Hepatocyte (in vitro differentiated cells): Measurements from ENCODE around the gene PSAPL1. TPM values are rescaled to one million over a fixed set of nuclear protein-coding genes. Genes with fewer than 3 reads are reported as not detected.

ENCODE experiments used
- DNase-seq: peaks from one replicate; pipeline ENCODE4 v3.0.0-alpha.2; 2016; ENCODE audit warnings: low spot score
- H2AFZ ChIP-seq: fragments of 200-600 bp; sonication (generic); 2 replicates; pipeline ENCODE4 v1.6.0; 2016; ENCODE audit warnings: antibody characterized with exemption, mild to moderate bottlenecking
- H3K27ac ChIP-seq: fragments of 200-600 bp; sonication (generic); 2 replicates; pipeline ENCODE4 v1.5.1; 2016; ENCODE audit warnings: mild to moderate bottlenecking
- H3K27me3 ChIP-seq: fragments of 200-600 bp; sonication (generic); 2 replicates; pipeline ENCODE4 v1.6.1; 2016
- H3K36me3 ChIP-seq: fragments of 200-600 bp; sonication (generic); replicated peaks from 2 replicates; pipeline ENCODE4 v1.5.1; 2016; ENCODE audit warnings: low read depth; ENCODE audit not compliant: insufficient read depth
- H3K4me1 ChIP-seq: fragments of 200-600 bp; sonication (generic); 2 replicates; pipeline ENCODE4 v1.5.1; 2016; ENCODE audit warnings: mild to moderate bottlenecking, moderate library complexity; ENCODE audit not compliant: insufficient read depth
- H3K4me2 ChIP-seq: fragments of 200-600 bp; sonication (generic); 2 replicates; pipeline ENCODE4 v1.6.0; 2016
- H3K4me3 ChIP-seq: fragments of 200-600 bp; sonication (generic); 2 replicates; pipeline ENCODE4 v1.5.1; 2016; ENCODE audit warnings: mild to moderate bottlenecking
- H3K79me2 ChIP-seq: fragments of 200-600 bp; sonication (generic); 2 replicates; pipeline ENCODE4 v1.6.0; 2017; ENCODE audit warnings: mild to moderate bottlenecking
- H3K9me2 ChIP-seq: fragments of 200-600 bp; sonication (generic); replicated peaks from 2 replicates; pipeline ENCODE4 v1.6.0; 2017; ENCODE audit warnings: mild to moderate bottlenecking; ENCODE audit not compliant: insufficient read depth
- H3K9me3 ChIP-seq: fragments of 200-600 bp; sonication (generic); 2 replicates; pipeline ENCODE4 v1.5.1; 2016; ENCODE audit warnings: low read depth, mild to moderate bottlenecking
- H4K20me1 ChIP-seq: fragments of 200-600 bp; sonication (generic); 2 replicates; pipeline ENCODE4 v1.6.0; 2016; ENCODE audit warnings: mild to moderate bottlenecking; ENCODE audit not compliant: insufficient read depth, poor library complexity, severe bottlenecking
- EZH2 ChIP-seq: fragments of 200-600 bp; sonication (generic); IDR thresholded peaks from 2 replicates; pipeline ENCODE4 v1.6.1; 2016; ENCODE audit warnings: antibody characterized with exemption, mild to moderate bottlenecking, borderline replicate concordance
- EZH2phosphoT487 ChIP-seq: fragments of 200-600 bp; sonication (generic); IDR thresholded peaks from one replicate; pipeline ENCODE4 v1.6.1; 2018; ENCODE audit warnings: antibody characterized with exemption, mild to moderate bottlenecking, low read depth, moderate library complexity; ENCODE audit not compliant: unreplicated experiment, severe bottlenecking
- WGBS: methylation state at CpG from one replicate; pipeline ENCODE4 v1.1.6; 2016; ENCODE audit warnings: low lambda C conversion rate; ENCODE audit errors: missing lambda C conversion rate; 5-methylcytosine and 5-hydroxymethylcytosine counted together
- polyA plus RNA-seq: library from polyadenylated mRNA; unstranded; fragments of >200 nt; fragmentation: Nextera tagmentation; extraction: Ambion mirVana; gene quantifications from 2 replicates; pipeline ENCODE4 v1.2.1, GENCODE V29; 2016
- total RNA-seq: library from RNA; depleted of rRNA; stranded (reverse); fragments of >200 nt; gene quantifications from 2 replicates; pipeline ENCODE4 v1.2.3, GENCODE V29; 2014
- TF ChIP-seq, protein P1 (sequence below): fragments of 200-600 bp; sonication (generic); IDR thresholded peaks from 2 replicates; pipeline ENCODE4 v1.5.1; 2016; ENCODE audit warnings: antibody characterized with exemption, mild to moderate bottlenecking; ENCODE audit not compliant: poor library complexity

The PSAPL1 gene
- total and polyA plus RNA-seq, 2 experiments from 2014 or later: 4.3 to 4.4 TPM

DNA sequence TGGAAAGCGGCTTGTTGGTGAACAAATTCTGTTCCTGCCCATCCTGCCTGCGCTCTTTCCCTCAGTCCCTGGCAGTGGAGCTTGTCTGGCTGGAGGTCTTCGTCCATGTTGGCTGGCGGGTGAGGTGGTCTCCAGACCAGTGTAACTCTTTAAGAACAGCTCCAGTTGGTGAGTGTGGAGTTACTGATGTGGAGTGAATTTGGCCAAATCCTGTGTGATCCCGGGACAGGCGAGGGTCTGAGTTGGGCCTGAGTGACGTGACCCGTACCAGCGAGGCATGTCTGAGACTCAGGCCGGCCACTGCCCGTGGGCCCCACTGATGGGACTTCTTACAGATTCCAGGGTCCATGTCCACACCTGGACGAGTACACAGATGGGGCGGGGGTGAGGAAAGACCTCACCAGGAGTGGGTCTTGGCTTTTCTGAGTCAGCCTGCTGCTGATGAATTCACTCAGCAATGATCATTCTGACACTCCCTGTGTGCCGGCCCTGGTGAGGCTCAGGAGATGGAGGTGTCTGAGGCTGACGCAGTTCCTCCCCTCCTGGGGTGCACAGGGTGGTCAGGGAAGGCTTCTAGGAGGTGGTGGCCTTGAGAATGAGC lies 45.5 kb downstream of the PSAPL1 start:
- no peak for TF ChIP-seq EZH2phosphoT487
- H3K79me2 ChIP-seq: no peaks in the 10 kb centered on the region
- no peak overlapping the region for H3K27ac ChIP-seq
- DNase-seq: no peak
- no peaks in the 10 kb centered on the region for H3K36me3 ChIP-seq
- 95% methylated on average over 15 of the region's 15 CpGs for WGBS
- no peaks in the 10 kb centered on the region for H3K9me3 ChIP-seq
- H4K20me1 ChIP-seq: no peaks in the 10 kb centered on the region
- H3K4me1 ChIP-seq: no peaks in the 10 kb centered on the region
- H3K9me2 ChIP-seq: no peaks in the 10 kb centered on the region
- no peak overlapping the region for H2AFZ ChIP-seq
- no peak overlapping the region for H3K4me2 ChIP-seq
- no peak overlapping the region for H3K4me3 ChIP-seq
- H3K27me3 ChIP-seq: no peaks in the 10 kb centered on the region

DNA sequence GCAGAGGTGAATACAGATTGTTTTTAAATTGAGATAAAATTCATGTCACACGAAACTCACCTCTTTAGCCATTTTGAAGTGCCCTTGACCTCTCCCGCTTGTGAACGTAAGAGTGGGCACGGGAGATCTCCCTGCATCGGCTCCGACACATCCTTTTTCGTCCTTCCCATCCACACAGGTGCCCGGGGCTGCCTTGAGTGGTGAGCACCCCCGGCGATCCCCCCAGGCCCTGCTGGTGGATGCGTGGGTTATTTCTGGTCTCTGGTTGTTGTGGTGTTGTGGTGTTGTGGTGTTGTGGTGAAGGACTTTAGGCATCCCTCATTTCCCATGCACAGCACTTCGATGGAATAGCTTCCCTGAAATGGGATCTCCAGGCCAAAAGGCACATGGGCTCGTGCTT lies 46.1 kb downstream of the PSAPL1 start:
- Histone ChIP-seq H3K9me3 (no peaks in the 10 kb centered on the region), H3K79me2 (no peaks in the 10 kb centered on the region), H3K27ac (no peak overlapping the region), H3K9me2 (no peaks in the 10 kb centered on the region), H3K4me2 (no peak overlapping the region), H3K4me1 (no peaks in the 10 kb centered on the region), H3K27me3 (no peaks in the 10 kb centered on the region), H3K4me3 (no peak overlapping the region), H2AFZ (no peak overlapping the region), H4K20me1 (no peaks in the 10 kb centered on the region), H3K36me3 (no peaks in the 10 kb centered on the region)
- 91% methylated on average over 11 of the region's 13 CpGs for WGBS
- no peak for DNase-seq
- no peak for TF ChIP-seq EZH2phosphoT487
- TF ChIP-seq, protein P1, sequence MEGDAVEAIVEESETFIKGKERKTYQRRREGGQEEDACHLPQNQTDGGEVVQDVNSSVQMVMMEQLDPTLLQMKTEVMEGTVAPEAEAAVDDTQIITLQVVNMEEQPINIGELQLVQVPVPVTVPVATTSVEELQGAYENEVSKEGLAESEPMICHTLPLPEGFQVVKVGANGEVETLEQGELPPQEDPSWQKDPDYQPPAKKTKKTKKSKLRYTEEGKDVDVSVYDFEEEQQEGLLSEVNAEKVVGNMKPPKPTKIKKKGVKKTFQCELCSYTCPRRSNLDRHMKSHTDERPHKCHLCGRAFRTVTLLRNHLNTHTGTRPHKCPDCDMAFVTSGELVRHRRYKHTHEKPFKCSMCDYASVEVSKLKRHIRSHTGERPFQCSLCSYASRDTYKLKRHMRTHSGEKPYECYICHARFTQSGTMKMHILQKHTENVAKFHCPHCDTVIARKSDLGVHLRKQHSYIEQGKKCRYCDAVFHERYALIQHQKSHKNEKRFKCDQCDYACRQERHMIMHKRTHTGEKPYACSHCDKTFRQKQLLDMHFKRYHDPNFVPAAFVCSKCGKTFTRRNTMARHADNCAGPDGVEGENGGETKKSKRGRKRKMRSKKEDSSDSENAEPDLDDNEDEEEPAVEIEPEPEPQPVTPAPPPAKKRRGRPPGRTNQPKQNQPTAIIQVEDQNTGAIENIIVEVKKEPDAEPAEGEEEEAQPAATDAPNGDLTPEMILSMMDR: no peak
- no peak for TF ChIP-seq EZH2

DNA sequence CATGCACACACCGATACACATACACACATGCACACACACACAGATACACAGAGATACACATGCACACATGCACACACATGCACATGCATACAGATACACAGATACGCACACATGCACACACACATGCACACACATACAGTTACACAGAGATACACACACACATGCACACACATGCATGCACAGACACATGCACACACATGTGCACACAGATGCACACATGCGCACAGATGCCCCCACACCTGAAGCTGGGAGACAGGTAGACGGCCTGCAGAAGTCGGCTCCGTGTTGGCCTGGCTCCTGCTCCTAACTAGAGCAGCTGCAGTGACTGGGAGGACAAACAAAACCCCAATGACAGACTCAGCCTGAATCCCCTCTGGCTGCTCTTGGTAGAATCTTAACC lies 46.8 kb downstream of the PSAPL1 start:
- H3K27ac ChIP-seq: no peak overlapping the region
- H3K4me1 ChIP-seq: peaks cover 4% of the 10 kb centered on the region
- TF ChIP-seq, protein P1: no peak
- no peak for TF ChIP-seq EZH2
- TF ChIP-seq EZH2phosphoT487: no peak
- H3K36me3 ChIP-seq: no peaks in the 10 kb centered on the region
- no peaks in the 10 kb centered on the region for H3K9me2 ChIP-seq
- no peak overlapping the region for H2AFZ ChIP-seq
- DNase-seq: no peak
- H3K4me2 ChIP-seq: no peak overlapping the region
- H3K4me3 ChIP-seq: no peak overlapping the region
- WGBS: 96% methylated on average over 6 of the region's 6 CpGs
- no peaks in the 10 kb centered on the region for H4K20me1 ChIP-seq
- H3K27me3 ChIP-seq: no peaks in the 10 kb centered on the region
- no peaks in the 10 kb centered on the region for H3K79me2 ChIP-seq
- no peaks in the 10 kb centered on the region for H3K9me3 ChIP-seq

DNA sequence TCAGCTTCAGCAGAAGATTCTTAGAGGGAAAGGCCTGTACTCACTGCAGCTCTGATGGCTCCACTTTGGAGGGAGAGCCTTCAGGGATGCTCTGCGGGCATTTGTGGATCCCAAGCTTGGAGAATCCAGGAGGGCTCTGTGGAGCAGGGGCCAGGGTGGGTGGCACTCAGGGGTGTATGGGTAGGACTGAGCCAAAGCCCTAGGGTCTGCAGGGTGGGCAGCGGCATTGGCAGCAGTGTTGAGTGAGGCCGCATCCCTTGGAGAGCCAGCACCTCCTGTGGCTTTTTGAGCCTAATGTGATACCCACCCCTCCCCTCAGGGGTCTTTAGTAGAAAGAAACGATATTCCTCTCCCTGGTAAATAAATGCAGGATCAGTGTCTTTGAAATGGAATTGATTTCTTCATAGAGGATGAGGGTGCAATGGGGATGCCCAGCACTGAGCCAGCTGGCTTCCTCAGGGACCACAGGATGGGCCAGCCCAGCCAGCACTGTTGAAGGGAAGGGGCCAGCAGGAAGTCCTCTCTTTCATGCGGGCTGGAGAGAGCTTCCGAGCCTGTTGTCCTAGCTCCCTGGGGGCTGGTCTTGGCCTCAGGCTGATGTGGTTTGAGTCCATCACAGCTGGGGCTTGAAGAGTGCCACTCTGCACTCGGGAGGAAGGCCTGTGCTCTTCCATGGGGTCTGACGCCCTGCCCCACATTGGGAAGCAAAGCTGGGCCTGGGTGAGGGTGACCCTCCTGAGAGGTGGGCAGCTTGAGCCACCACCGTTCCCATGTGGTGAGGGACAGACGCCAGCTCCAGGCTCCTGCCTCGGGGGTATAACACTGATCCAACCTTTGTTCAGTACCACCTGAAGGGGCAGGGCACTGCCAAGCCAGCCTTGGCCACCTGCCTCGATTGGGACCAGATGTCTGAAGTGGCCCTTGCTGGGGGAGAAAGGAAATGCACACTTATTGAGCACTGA lies 49.5 kb downstream of the PSAPL1 start:
- H3K79me2 ChIP-seq: no peaks in the 10 kb centered on the region
- H3K4me3 ChIP-seq: no peak overlapping the region
- H3K27ac ChIP-seq: no peak overlapping the region
- WGBS: 81% methylated on average over 12 of the region's 12 CpGs
- DNase-seq: no peak
- TF ChIP-seq EZH2: no peak
- no peak for TF ChIP-seq EZH2phosphoT487
- TF ChIP-seq, protein P1: no peak
- H2AFZ ChIP-seq: no peak overlapping the region
- H4K20me1 ChIP-seq: no peaks in the 10 kb centered on the region
- H3K4me2 ChIP-seq: no peak overlapping the region
- H3K4me1 ChIP-seq: peaks cover 4% of the 10 kb centered on the region
- H3K9me3 ChIP-seq: no peaks in the 10 kb centered on the region
- no peaks in the 10 kb centered on the region for H3K36me3 ChIP-seq
- H3K27me3 ChIP-seq: no peaks in the 10 kb centered on the region
- H3K9me2 ChIP-seq: no peaks in the 10 kb centered on the region
